K562 (cell line): ENCODE results near the gene DHX8. TPM values are rescaled to one million over a fixed set of nuclear protein-coding genes. Genes with fewer than 3 reads are reported as not detected.
"Not testable (repeated sequence)": the region's sequence is repeated elsewhere in the genome, so short reads cannot be mapped to it uniquely, and the experiment has no call there.

Experiments used
- ATAC-seq: fragments of 200-7000 bp; cut with Tn5 transposase; 3 replicates; pipeline ENCODE4 v1.9.1; 2020; ENCODE audit warnings: moderate library complexity
- BruUV-seq: library from RNA; stranded (reverse); fragments of 400-500 nt; replicated peaks from 2 replicates; lab custom pipeline; 2021; lab: Mats Ljungman, UMichigan
- CTCF ChIA-PET: fragments of 300-600 bp; formaldehyde crosslinking; extraction: SDS; loops from one replicate; lab custom pipeline; 2021; ENCODE audit warnings: low intra/inter-chr PET ratio; lab: Yijun Ruan, JAX
- POLR2A ChIA-PET: fragments of 300-600, 350-650 bp; sonication (Branson Sonifier 250); formaldehyde crosslinking; extraction: SDS; loops from one replicate; lab custom pipeline; 2021; ENCODE audit warnings: antibody characterized with exemption, inconsistent platforms; lab: Yijun Ruan, JAX
- DNase-seq, 4 experiments: peaks; one replicate each; pipeline versions ENCODE4 v3.0.0 to v3.0.0-alpha.2; 2011 to 2018; ENCODE audit warnings: low spot score in 3 of 4, mixed read lengths in 3 of 4; ENCODE audit errors: extremely low read depth in 1 of 4
- FAIRE-seq: peaks from 2 replicates; lab custom pipeline; 2011; peaks lifted over from hg19 to GRCh38; lab: Jason Lieb, UNC
- H2AFZ ChIP-seq: 2 replicates; pipeline ENCODE4 v1.6.0; 2011; ENCODE audit warnings: low read depth, low read length, control low read depth, inconsistent platforms
- H3K27ac ChIP-seq: fragments of 200-600 bp; 3 replicates; pipeline ENCODE4 v1.8.0; 2011; ENCODE audit warnings: low read depth, mild to moderate bottlenecking, control low read depth, inconsistent platforms, low read length, moderate library complexity, mixed read lengths; ENCODE audit errors: extremely low read depth
- H3K27me3 ChIP-seq, 2 experiments: fragments of 300-600 bp in 1 of 2; 2 replicates in 1 of 2; 3 replicates in 1 of 2; pipeline versions ENCODE4 v1.6.0 to v1.8.0; 2011; ENCODE audit warnings: inconsistent platforms in 2 of 2, low read length in 2 of 2, mild to moderate bottlenecking in 1 of 2, mixed read lengths in 1 of 2, moderate library complexity in 1 of 2; ENCODE audit not compliant: control insufficient read depth in 2 of 2, insufficient read depth in 2 of 2
- H3K36me3 ChIP-seq: fragments of 300-600 bp; 3 replicates; pipeline ENCODE4 v1.8.0; 2011; ENCODE audit warnings: mild to moderate bottlenecking, low read length, inconsistent platforms; ENCODE audit not compliant: control insufficient read depth, insufficient read depth
- H3K4me1 ChIP-seq, 2 experiments: fragments of 200-600 bp in 1 of 2; replicated peaks in 1 of 2; 2 replicates in 1 of 2; 3 replicates in 1 of 2; pipeline versions ENCODE4 v1.5.1 to v1.8.0; 2011; ENCODE audit warnings: inconsistent platforms in 2 of 2, low read length in 2 of 2, mild to moderate bottlenecking in 1 of 2, mixed read lengths in 1 of 2, moderate library complexity in 1 of 2; ENCODE audit not compliant: control insufficient read depth in 2 of 2, insufficient read depth in 2 of 2
- H3K4me2 ChIP-seq: 2 replicates; pipeline ENCODE4 v1.6.1; 2011; ENCODE audit warnings: low read length, control low read depth, inconsistent platforms, mixed read lengths; ENCODE audit not compliant: insufficient read depth
- H3K4me3 ChIP-seq: fragments of 200-600 bp; sonication (generic), shearing (Covaris generic); 2 replicates; pipeline ENCODE4 v1.5.1; 2016; ENCODE audit warnings: control low read depth, inconsistent platforms
- H3K79me2 ChIP-seq: fragments of 200-600 bp; 3 replicates; pipeline ENCODE4 v1.8.0; 2011; ENCODE audit warnings: low read length, inconsistent platforms; ENCODE audit not compliant: control insufficient read depth, insufficient read depth
- H3K9ac ChIP-seq, 2 experiments: 2 replicates each; pipeline versions ENCODE4 v1.6.0 to v1.6.1; 2011; ENCODE audit warnings: low read depth in 2 of 2, low read length in 2 of 2, control low read depth in 1 of 2, inconsistent platforms in 1 of 2, mild to moderate bottlenecking in 1 of 2, mixed read lengths in 1 of 2; ENCODE audit not compliant: insufficient read depth in 1 of 2
- H3K9me1 ChIP-seq: one replicate; pipeline ENCODE4 v1.6.0; 2011; ENCODE audit warnings: inconsistent platforms, mild to moderate bottlenecking, low read length, moderate library complexity; ENCODE audit not compliant: control insufficient read depth, insufficient read depth
- H3K9me3 ChIP-seq: replicated peaks from 2 replicates; pipeline ENCODE4 v1.5.1; 2011; ENCODE audit warnings: low read depth, low read length, inconsistent platforms; ENCODE audit not compliant: control insufficient read depth, insufficient read depth
- H4K20me1 ChIP-seq: replicated peaks from 2 replicates; pipeline ENCODE4 v1.6.1; 2011; ENCODE audit warnings: low read length, inconsistent platforms, mixed read lengths; ENCODE audit not compliant: control insufficient read depth, insufficient read depth
- CBFB ChIP-seq: sonication (generic); formaldehyde crosslinking; IDR thresholded peaks from 2 replicates; pipeline ENCODE4 v1.4.0; 2020; ENCODE audit warnings: mild to moderate bottlenecking, missing genetic modification reagents
- NFIC ChIP-seq: fragments of 450-650 bp; IDR thresholded peaks from 2 replicates; pipeline ENCODE4 v1.6.1; 2017; ENCODE audit warnings: mild to moderate bottlenecking, inconsistent platforms
- WGBS: fragments of 100-300 bp; shearing (Covaris generic); methylation state at CpG from one replicate; pipeline ENCODE4 v1.1.6; 2016; ENCODE audit warnings: low coverage, mixed read lengths; ENCODE audit not compliant: insufficient coverage; ENCODE audit errors: missing lambda C conversion rate; 5-methylcytosine and 5-hydroxymethylcytosine counted together
- in situ Hi-C: fragments of 300-500 bp; cut with MboI; formaldehyde crosslinking; loops from 4 replicates; pipeline ENCODE4 v1.15.0; 2018; ENCODE audit warnings: inconsistent platforms, mixed read lengths
- intact Hi-C: fragments of 100-400 bp; cut with micrococcal nuclease; formaldehyde crosslinking; loops from 2 replicates; pipeline ENCODE4 v1.14.2; 2022
- polyA plus RNA-seq, 8 experiments: library from polyadenylated mRNA; depleted of rRNA in 4 of 8; stranded (reverse) in 5 of 8; unstranded in 3 of 8; fragments of >200 nt; fragmentation: Nextera tagmentation in 2 of 8; fragmentation: Illumina TruSeq in 1 of 8; extraction: Ambion mirVana in 2 of 8; extraction: Trizol in 1 of 8; gene quantifications; 2 replicates each; pipeline versions ENCODE4 v1.2.1 to v1.2.3, GENCODE V29; 2011 to 2014; ENCODE audit warnings: inconsistent platforms in 1 of 8, missing spikeins in 1 of 8
- total RNA-seq, 7 experiments: library from RNA; depleted of rRNA in 6 of 7; stranded (reverse); fragments of >200 nt in 6 of 7; fragmentation: Illumina TruSeq in 2 of 7; extraction: Trizol in 2 of 7; gene quantifications; 2 replicates each; pipeline versions ENCODE4 v1.2.1 to v1.2.3, GENCODE V29; 2011 to 2021; ENCODE audit warnings: low replicate concordance in 1 of 7

The DHX8 gene
- total and polyA plus RNA-seq, 9 of the 15 experiments (the other 6 are each of a cell fraction or from before 2014, with no cell fraction given), result 16.7 to 42.5 (median 25.6) TPM

- H3K9ac ChIP-seq, CTCF ChIA-PET, H3K27ac ChIP-seq, H4K20me1 ChIP-seq, intact Hi-C loops, BruUV-seq, in situ Hi-C loops, ATAC-seq, H2AFZ ChIP-seq, H3K9me1 ChIP-seq, FAIRE-seq, H3K36me3 ChIP-seq, H3K9me3 ChIP-seq, H3K4me3 ChIP-seq, H3K4me2 ChIP-seq, DNase-seq, H3K4me1 ChIP-seq, H3K79me2 ChIP-seq, POLR2A ChIA-PET: not testable (repeated sequence)
- 11% methylated on average over 3 of the region's 4 CpGs for WGBS
- H3K27me3 ChIP-seq, result peaks cover 17 to 24% of the 10 kb centered on the region in 2 experiments; a peak in 4 of 5 replicates
- TF ChIP-seq NFIC, result peak; percentile 67
Measured at GRCh38 chr17:43462569-43462968, 21.2 kb upstream of the DHX8 start.

DNA sequence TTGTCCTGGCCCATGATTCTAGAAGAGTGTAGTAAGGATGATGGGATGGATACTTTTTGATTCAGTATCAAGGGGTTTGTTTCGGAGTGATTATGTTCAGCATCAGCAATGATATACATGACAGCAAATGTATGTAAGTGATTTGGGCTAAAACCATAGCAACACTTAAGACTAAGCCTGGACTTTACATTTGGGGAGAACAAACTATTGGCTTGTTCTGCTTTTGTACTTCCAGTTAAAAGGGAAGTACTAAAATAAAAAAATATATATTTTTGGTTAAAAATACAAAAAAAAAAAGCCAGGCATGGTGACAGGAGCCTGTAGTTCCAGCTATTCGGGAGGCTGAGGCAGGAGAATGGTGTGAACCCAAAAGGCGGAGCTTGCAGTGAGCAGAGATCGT, 20.5 kb upstream of the DHX8 start:
- no peak for TF ChIP-seq CBFB (CRISPR knock-in tag)
- 3% methylated on average over 4 of the region's 4 CpGs for WGBS
- Histone ChIP-seq H3K9ac (no peak overlapping the region), H3K9me1 (no peaks in the 10 kb centered on the region), H4K20me1 (no peaks in the 10 kb centered on the region), H3K4me1 (no peaks in the 10 kb centered on the region), H3K9me3 (no peaks in the 10 kb centered on the region), H3K4me2 (no peak overlapping the region), H3K4me3 (no peak overlapping the region), H3K79me2 (no peaks in the 10 kb centered on the region), H3K27ac (no peak overlapping the region), H2AFZ (no peak overlapping the region), H3K27me3 (peaks cover 17 to 26% of the 10 kb centered on the region in 2 experiments; a peak in 4 of 5 replicates), H3K36me3 (no peaks in the 10 kb centered on the region)
- BruUV-seq, result no TSS peak
- DNase-seq (no peak), FAIRE-seq (no peak), ATAC-seq (no peak)
- CTCF ChIA-PET, result no interaction called here
- intact Hi-C loops (no loop called here), in situ Hi-C loops (no loop called here)
- POLR2A ChIA-PET, result no interaction called here
